EL (cell line): ENCODE data around the gene NOTCH1.

Experiments used
- DNase-seq: peaks from one replicate; pipeline ENCODE4 v3.0.0-alpha.2; 2016

Gene NOTCH1

GRCh38 chr9:136457326-136457725 is 88.5 kb downstream of the NOTCH1 start:
- no peak for DNase-seq

GRCh38 chr9:136456258-136456657 is 89.6 kb downstream of the NOTCH1 start:
- DNase-seq, result no peak

- no peak for DNase-seq
Measured at GRCh38 chr9:136455043-136456002, 90.5 kb downstream of the NOTCH1 start.

GRCh38 chr9:136454026-136454796 is 91.6 kb downstream of the NOTCH1 start:
- DNase-seq, result no peak

DNA sequence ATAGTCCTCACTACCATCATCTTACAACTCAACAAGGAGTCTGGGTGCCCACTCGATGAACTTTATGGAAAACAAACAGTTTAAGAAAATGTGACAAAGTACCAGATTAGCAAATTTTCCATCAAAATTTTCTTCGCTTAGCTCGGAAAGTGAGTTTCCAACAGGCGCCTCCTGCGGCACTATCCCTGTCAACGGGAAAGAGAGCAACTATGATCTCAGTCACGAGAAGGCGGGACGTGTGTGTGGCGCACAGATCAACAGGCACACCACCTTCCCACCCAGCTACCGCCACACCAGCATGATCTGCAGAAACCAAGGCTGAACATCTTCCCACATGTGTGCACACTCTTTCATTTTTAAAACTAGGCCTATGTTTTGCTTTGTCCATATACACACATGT is 92.5 kb downstream of the NOTCH1 start:
- DNase-seq, result no peak

- no peak for DNase-seq
Measured at GRCh38 chr9:136451221-136451877, 94.5 kb downstream of the NOTCH1 start.

GRCh38 chr9:136448655-136449054 is 97.2 kb downstream of the NOTCH1 start:
- no peak for DNase-seq

- DNase-seq, result no peak
Measured at GRCh38 chr9:136447173-136447778, 98.6 kb downstream of the NOTCH1 start.

DNA sequence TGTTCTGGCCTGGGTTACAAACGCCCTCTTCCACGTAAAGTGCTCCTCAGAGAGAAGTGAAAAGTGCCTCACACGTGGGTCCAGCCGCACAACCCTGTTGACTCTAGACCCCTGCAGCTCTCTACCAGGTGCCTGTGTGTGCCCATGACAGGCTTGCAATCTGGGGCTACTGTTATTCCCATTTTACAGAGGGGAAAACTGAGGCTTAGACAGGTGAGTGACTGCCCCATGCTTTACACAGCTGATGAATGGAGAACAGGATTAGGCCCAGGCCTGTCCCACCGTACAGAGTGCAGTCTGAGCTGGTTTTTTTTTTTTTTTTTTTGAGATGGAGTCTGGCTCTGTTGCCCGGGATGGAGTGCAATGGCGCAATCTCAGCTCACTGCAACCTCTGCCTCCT is 100.0 kb downstream of the NOTCH1 start:
- no peak for DNase-seq
